ENCODE measurements around the gene PSME1.

Gene PSME1

GRCh38 chr14:24130717-24131548 is 5.1 kb upstream of the PSME1 start:
- no peak for DNase-seq

- DNase-seq: no peak
These were observed 4.4 kb upstream of the PSME1 start for GRCh38 chr14:24131549-24131966.

- peak; percentile 17 for DNase-seq
These were observed 3.8 kb upstream of the PSME1 start for GRCh38 chr14:24132061-24132685.

GRCh38 chr14:24132976-24133375 is 3.0 kb upstream of the PSME1 start:
- DNase-seq: no peak

- DNase-seq: no peak
These were observed 2.3 kb upstream of the PSME1 start for GRCh38 chr14:24133735-24134134.

GRCh38 chr14:24135584-24135833 is 485 bp upstream of the PSME1 start:
- DNase-seq: no peak

GRCh38 chr14:24136684-24137528 is 912 bp downstream of the PSME1 start:
- DNase-seq: no peak

GRCh38 chr14:24137529-24138395 is 1.8 kb downstream of the PSME1 start:
- no peak for DNase-seq

GRCh38 chr14:24138396-24139271 is 2.6 kb downstream of the PSME1 start:
- no peak for DNase-seq

- no peak for DNase-seq
These were observed 3.4 kb downstream of the PSME1 start for GRCh38 chr14:24139272-24139934.

- peak; percentile 100 for DNase-seq
These were observed 5.3 kb downstream of the PSME1 start, which contains the start of gene EMC9 for GRCh38 chr14:24141097-24141880. Gene EMC9 (minus strand): TSS chr14:24141591. CDS start chr14:24141304, 287 bp downstream.

- DNase-seq: no peak
These were observed 7.5 kb downstream of the PSME1 start for GRCh38 chr14:24143511-24143910.

- no peak for DNase-seq
These were observed 8.5 kb downstream of the PSME1 start for GRCh38 chr14:24144451-24144850.

GRCh38 chr14:24145219-24145618 is 9.2 kb downstream of the PSME1 start:
- no peak for DNase-seq

- DNase-seq: no peak
These were observed 9.9 kb downstream of the PSME1 start for GRCh38 chr14:24145690-24146452.

GRCh38 chr14:24146453-24146977 is 10.5 kb downstream of the PSME1 start, which contains the start of gene PSME2:
Gene PSME2 (minus strand): TSS chr14:24146610. CDS start chr14:24146581, 29 bp downstream.
- peak; percentile 99 for DNase-seq

- DNase-seq: peak; percentile 99
These were observed 11.2 kb downstream of the PSME1 start, which contains the start of gene RNF31 for GRCh38 chr14:24146978-24147760. Gene RNF31 (plus strand): TSS chr14:24147498. CDS start chr14:24147699, 201 bp downstream.
